Right ventricle myocardium superior (tissue), 1 donor: Measurements from ENCODE around the gene SOX9. TPM values are rescaled to one million over a fixed set of nuclear protein-coding genes. Genes with fewer than 3 reads are reported as not detected.

ENCODE experiments used
- ATAC-seq: fragments of 200-7000 bp; cut with Tn5 transposase; one replicate; pipeline ENCODE4 v1.9.1; 2020; ENCODE audit warnings: mild to moderate bottlenecking; ENCODE audit not compliant: poor library complexity
- DNase-seq: peaks from one replicate; pipeline ENCODE4 v3.0.0-alpha.2; 2020
- intact Hi-C: fragments of 100-400 bp; cut with DNase I; formaldehyde crosslinking; loops from one replicate; pipeline ENCODE4 v1.11.2; 2022
- long read RNA-seq: library from polyadenylated mRNA; unstranded; transcript quantifications from one replicate; pipeline ENCODE4 v2.0.0, GENCODE V29; 2021
- total RNA-seq: library from RNA; stranded (reverse); fragmentation: NEBNext Ultra II Directional; extraction: Animal tissue kit (Norgen Biotek cat#: 25700); gene quantifications from one replicate; pipeline ENCODE4 v1.2.1, GENCODE V29; 2021
- donor health status: DM: no; HTN: yes; CAD: no; lungs with severe emphysema.

Gene SOX9
- 10.9 TPM for total RNA-seq
- long read RNA-seq, transcript SOX9-201 (3 exons, 3,935 nt), result major isoform, 9 of 24 reads
- long read RNA-seq, partial matches to known transcripts, result 1 of 24 reads
- long read RNA-seq, other reads (novel, unspliced or antisense), result 14 of 24 reads

DNA sequence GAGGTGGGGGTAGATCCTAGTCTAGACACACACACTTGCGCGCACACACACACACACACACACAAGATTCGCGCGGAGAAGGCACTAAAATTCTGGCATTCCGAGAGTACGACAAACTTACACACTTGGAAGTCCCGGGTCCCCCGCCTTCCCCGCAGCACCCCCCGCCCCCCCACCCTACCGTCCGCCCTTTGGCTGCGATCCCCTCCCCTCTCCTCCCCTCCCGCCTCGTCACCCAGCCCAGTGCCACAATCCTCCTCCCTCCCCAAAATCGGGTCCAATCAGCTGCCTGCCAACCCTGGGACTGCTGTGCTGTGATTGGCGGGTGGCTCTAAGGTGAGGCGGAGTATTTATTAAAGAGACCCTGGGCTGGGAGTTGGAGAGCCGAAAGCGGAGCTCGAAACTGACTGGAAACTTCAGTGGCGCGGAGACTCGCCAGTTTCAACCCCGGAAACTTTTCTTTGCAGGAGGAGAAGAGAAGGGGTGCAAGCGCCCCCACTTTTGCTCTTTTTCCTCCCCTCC is at the start of gene SOX9:
Gene SOX9, plus strand, starts transcription at position 379 of the 522 bp plus-strand sequence. CDS start 372 bp downstream, outside the sequence.
- DNase-seq (peak; percentile 91), ATAC-seq (peak; percentile 89)
- intact Hi-C loops, result loop anchor here (10.0 kb wide), 2 partner anchors 54 to 424 kb away; no protein-coding TSS in a partner anchor

DNA sequence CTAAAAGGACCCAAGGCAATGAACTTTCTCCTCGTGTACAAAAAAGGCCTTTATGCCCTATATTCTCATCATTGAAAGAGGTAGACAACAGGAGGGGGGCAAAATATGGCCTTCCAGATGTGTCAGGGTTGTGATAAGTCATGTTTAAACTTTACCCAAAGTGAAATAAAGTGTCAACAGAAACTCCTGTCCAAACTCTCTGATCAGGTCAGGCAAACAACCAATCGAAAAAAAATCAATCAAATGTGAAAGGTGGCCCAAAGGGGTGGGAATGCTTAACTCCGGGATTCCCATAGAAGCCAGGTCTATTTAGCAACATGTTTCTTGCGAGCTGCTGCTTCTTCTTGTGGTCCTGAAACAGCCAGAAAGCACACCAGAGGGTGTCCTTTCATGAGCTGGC is 49.5 kb upstream of the SOX9 start:
- intact Hi-C loops, result no loop called here
- no peak for ATAC-seq
- DNase-seq, result no peak

GRCh38 chr17:72075995-72076677 is 44.7 kb upstream of the SOX9 start:
- DNase-seq (no peak), ATAC-seq (no peak)
- intact Hi-C loops, result no loop called here

- DNase-seq (no peak), ATAC-seq (no peak)
- intact Hi-C loops, result no loop called here
Measured at GRCh38 chr17:72076678-72077030, 44.2 kb upstream of the SOX9 start.

DNA sequence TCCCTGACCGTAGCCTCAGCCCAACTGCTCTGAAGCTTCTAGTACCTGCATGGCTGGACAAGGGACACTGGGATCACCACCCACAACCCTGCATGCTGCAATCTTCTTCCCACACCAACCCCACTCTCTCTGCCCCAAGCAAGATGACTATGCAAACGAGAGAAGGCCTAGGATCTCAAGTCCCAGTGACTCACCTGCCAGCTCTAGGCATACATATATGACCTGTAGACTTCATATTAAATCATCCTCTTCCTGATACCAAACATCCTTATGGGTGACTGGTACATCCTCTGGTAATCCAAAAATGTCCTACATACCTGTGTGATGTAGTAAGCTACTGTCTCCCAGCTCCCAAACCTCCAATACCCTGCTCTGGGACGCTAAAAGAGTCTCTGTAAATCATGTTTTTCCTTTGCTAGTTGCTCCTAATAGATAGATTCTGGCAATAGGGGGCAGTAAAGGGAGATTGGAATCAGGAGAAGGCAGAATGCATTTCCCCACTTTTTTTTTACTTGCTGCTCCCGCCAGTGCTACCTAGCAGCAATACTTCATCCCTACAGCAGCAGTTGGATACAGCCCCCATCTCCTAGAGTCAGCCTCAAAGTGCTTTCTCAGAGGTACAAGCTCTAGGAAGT is 43.4 kb upstream of the SOX9 start:
- no peak for DNase-seq
- intact Hi-C loops, result no loop called here
- ATAC-seq, result no peak

- no peak for DNase-seq
- no peak for ATAC-seq
- intact Hi-C loops, result no loop called here
Measured at GRCh38 chr17:72079700-72080099, 41.1 kb upstream of the SOX9 start.

- intact Hi-C loops, result no loop called here
- no peak for ATAC-seq
- no peak for DNase-seq
Measured at GRCh38 chr17:72087876-72088275, 32.9 kb upstream of the SOX9 start.

DNA sequence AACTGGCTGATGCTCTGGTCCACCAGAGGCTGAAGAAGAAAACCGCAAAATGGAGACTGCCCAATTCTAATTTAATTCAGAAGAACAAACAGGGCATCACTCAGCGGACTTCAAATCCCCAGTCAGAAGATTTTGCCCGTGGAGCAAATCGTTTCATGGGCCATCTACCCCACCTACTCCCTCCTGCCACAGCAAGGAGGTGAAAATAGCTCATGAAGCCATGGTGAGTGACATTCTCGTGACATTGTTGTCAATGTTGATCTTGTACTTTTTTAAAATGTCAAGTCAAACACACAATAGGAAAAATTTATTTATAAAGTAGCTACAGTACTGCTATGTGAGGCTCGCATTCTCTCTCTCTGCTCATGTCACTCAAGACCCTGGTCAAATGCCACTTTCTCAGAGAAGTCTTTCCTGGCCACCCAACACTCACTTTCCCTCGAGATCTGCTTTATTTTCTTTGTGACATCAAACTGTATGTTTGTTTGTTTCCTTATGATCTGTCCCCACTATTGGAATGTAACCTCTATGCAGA is 31.3 kb upstream of the SOX9 start:
- ATAC-seq, result peak; percentile 51
- intact Hi-C loops, result no loop called here
- no peak for DNase-seq

- ATAC-seq (peak; percentile 85), DNase-seq (no peak)
- intact Hi-C loops, result no loop called here
Measured at GRCh38 chr17:72090108-72090507, 30.7 kb upstream of the SOX9 start.

GRCh38 chr17:72092710-72093322 is 28.0 kb upstream of the SOX9 start:
- intact Hi-C loops, result no loop called here
- ATAC-seq (no peak), DNase-seq (no peak)

- ATAC-seq, result no peak
- intact Hi-C loops, result no loop called here
- no peak for DNase-seq
Measured at GRCh38 chr17:72093707-72094106, 27.1 kb upstream of the SOX9 start.

DNA sequence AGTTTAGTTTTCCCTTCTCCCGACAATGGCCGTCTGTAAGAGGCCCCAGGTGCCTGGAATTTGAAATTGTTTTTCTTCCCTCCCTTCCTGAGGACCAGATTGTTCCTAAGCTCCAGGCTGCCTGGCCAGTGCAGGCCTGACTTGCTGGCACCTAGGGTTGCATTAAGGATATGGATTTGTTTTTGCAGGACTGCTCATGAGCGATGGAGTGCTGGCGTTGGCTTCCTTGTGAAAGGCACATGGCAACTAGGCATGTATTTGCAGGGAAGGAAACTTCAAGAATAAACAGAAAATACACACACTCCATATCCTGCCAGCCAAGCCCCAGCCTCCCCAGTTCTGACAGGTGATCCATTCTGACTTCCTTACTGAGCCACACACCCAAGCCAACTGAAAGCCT is 25.5 kb upstream of the SOX9 start:
- intact Hi-C loops, result no loop called here
- ATAC-seq (no peak), DNase-seq (no peak)

DNA sequence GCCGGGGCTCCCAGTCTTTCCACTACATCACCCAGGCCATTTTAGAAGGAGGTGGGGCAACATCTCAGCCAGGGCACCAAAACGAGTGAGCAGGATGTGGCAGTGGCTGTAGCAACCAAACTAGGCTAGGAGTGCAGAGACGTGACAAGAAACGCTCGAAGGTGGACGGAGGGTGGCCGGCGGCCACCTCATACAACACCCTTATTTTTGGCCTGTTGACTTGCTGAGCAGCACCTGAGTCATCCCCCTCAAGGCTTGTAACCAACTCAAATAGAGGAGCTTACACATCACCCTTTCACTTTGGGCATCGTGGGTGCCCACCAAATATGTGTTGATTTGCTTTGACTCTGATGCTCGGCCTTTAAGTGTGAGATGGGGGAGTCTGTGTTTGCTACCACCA is 23.7 kb upstream of the SOX9 start:
- intact Hi-C loops, result no loop called here
- no peak for ATAC-seq
- no peak for DNase-seq

DNA sequence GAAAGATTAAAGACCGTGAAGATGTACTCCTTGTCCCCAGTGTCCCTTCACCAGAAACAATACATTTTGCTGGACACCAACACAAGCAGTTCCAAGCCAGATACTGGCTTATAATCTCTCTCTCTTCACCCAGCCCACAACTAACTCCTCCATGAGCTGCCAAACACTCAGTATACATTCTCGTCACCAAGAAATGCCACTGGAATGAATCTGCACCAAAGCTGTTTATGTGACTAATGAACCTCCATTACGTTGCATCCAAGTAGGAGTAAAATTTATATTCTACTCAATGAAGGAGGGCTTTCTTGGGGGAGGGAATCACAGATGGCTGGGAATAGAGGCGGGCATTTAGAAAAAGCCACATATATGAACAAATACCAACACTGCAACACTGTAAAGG is 20.9 kb upstream of the SOX9 start:
- no peak for DNase-seq
- no peak for ATAC-seq
- intact Hi-C loops, result no loop called here

DNA sequence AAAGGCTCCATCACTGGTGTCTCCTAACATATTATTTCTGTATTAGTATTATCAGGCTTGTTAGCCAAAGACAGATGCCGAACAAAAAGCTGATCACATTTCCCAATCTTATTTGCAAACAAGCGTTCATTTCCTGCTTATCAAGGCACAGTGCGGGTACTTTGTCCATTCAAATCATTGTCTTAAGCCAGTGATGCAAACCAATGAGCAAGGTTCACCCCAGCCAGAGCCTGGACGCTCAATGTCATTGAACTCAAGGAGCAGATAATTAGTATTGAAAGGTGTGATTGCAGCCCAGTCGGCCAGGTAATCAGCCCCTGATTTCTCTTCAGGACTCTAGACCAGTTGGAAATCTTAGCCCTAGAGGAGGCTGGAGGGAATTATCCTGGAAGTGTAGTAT is 20.4 kb upstream of the SOX9 start:
- ATAC-seq (no peak), DNase-seq (no peak)
- intact Hi-C loops, result no loop called here

DNA sequence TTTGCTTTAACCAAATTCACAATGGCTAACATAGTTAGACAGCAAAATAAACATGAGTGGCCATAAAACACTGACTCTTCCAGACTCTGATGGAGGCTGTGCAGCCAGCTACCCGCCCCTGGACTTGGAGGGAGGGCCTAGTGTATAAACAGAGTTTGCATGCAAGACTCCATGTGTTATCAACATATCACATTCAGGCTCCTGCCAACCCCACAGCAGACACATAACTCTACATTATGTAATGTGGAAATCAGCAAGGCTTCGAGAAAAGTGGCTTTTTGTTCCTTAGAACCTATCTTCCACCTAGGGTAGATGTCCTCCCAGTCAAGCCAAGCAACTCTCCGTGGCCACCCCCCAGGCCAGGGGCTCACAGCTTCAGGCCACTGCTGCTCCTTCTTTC is 19.3 kb upstream of the SOX9 start:
- DNase-seq, result no peak
- ATAC-seq, result no peak
- intact Hi-C loops, result no loop called here

DNA sequence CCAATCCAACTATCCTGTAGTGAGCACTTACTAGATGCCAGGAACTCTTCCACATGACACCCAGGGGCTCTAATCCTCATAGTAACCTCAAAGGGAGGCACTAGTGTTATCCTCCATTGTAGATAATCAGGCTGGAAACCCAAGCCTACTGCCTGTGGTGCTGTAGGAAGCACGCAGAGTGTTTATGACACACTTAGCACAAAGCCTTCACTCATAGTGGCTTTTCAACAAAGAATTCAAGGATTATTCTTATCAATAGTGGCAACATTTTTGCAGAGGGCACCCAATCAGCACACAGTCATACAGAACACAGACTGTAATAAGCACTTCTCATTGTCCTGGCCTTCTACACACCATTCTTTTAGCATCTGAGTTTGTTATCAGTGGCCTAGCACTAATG is 18.5 kb upstream of the SOX9 start:
- intact Hi-C loops, result no loop called here
- ATAC-seq, result no peak
- DNase-seq, result no peak

- peak; percentile 65 for DNase-seq
- intact Hi-C loops, result no loop called here
- ATAC-seq, result peak; percentile 67
Measured at GRCh38 chr17:72104164-72104862, 16.5 kb upstream of the SOX9 start.

- intact Hi-C loops, result no loop called here
- no peak for DNase-seq
- peak; percentile 22 for ATAC-seq
Measured at GRCh38 chr17:72104863-72105234, 16.0 kb upstream of the SOX9 start.
